ENCODE measurements around the gene TTC32. TPM values are rescaled to one million over a fixed set of nuclear protein-coding genes. Genes with fewer than 3 reads are reported as not detected.

Gene TTC32
- total and polyA plus RNA-seq, 2 experiments from 2014 or later: 4.6 to 17.0 TPM

DNA sequence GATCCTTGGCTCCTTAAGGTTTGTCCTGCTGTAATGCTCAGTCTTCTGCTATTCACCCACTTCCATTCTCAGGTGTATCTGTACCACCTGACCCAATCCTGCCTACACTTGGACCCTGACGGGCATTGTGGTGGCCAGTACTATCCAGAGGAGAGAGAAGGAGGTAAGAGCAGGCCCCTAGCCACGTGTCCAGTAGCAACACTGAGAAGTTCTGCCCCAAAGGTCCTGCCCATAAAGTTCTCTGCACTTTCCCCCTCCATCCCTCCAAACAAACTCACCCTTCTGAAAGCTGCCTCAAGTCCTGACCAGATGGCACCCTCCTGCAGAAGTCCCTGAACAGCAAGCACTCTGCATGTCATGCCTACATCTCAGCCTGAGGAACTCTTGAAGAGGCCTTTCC, 18.3 kb downstream of the TTC32 start:
- no peak for TF ChIP-seq NANOG (IDR thresholded peaks at IDR 0.05; ENCODE audit: borderline replicate concordance)
- TF ChIP-seq CREB1 (CRISPR knock-in tag; IDR thresholded peaks at IDR 0.05; ENCODE audit: low read depth): no peak
- no peak for TF ChIP-seq EZH2phosphoT487 (IDR thresholded peaks at IDR 0.05; ENCODE audit: unreplicated experiment)
- no peak for TF ChIP-seq ZNF114 (CRISPR knock-in tag; IDR thresholded peaks at IDR 0.05)
- no peak for TF ChIP-seq JUNB (IDR thresholded peaks at IDR 0.05; ENCODE audit: unreplicated experiment)
- TF ChIP-seq, protein P1, sequence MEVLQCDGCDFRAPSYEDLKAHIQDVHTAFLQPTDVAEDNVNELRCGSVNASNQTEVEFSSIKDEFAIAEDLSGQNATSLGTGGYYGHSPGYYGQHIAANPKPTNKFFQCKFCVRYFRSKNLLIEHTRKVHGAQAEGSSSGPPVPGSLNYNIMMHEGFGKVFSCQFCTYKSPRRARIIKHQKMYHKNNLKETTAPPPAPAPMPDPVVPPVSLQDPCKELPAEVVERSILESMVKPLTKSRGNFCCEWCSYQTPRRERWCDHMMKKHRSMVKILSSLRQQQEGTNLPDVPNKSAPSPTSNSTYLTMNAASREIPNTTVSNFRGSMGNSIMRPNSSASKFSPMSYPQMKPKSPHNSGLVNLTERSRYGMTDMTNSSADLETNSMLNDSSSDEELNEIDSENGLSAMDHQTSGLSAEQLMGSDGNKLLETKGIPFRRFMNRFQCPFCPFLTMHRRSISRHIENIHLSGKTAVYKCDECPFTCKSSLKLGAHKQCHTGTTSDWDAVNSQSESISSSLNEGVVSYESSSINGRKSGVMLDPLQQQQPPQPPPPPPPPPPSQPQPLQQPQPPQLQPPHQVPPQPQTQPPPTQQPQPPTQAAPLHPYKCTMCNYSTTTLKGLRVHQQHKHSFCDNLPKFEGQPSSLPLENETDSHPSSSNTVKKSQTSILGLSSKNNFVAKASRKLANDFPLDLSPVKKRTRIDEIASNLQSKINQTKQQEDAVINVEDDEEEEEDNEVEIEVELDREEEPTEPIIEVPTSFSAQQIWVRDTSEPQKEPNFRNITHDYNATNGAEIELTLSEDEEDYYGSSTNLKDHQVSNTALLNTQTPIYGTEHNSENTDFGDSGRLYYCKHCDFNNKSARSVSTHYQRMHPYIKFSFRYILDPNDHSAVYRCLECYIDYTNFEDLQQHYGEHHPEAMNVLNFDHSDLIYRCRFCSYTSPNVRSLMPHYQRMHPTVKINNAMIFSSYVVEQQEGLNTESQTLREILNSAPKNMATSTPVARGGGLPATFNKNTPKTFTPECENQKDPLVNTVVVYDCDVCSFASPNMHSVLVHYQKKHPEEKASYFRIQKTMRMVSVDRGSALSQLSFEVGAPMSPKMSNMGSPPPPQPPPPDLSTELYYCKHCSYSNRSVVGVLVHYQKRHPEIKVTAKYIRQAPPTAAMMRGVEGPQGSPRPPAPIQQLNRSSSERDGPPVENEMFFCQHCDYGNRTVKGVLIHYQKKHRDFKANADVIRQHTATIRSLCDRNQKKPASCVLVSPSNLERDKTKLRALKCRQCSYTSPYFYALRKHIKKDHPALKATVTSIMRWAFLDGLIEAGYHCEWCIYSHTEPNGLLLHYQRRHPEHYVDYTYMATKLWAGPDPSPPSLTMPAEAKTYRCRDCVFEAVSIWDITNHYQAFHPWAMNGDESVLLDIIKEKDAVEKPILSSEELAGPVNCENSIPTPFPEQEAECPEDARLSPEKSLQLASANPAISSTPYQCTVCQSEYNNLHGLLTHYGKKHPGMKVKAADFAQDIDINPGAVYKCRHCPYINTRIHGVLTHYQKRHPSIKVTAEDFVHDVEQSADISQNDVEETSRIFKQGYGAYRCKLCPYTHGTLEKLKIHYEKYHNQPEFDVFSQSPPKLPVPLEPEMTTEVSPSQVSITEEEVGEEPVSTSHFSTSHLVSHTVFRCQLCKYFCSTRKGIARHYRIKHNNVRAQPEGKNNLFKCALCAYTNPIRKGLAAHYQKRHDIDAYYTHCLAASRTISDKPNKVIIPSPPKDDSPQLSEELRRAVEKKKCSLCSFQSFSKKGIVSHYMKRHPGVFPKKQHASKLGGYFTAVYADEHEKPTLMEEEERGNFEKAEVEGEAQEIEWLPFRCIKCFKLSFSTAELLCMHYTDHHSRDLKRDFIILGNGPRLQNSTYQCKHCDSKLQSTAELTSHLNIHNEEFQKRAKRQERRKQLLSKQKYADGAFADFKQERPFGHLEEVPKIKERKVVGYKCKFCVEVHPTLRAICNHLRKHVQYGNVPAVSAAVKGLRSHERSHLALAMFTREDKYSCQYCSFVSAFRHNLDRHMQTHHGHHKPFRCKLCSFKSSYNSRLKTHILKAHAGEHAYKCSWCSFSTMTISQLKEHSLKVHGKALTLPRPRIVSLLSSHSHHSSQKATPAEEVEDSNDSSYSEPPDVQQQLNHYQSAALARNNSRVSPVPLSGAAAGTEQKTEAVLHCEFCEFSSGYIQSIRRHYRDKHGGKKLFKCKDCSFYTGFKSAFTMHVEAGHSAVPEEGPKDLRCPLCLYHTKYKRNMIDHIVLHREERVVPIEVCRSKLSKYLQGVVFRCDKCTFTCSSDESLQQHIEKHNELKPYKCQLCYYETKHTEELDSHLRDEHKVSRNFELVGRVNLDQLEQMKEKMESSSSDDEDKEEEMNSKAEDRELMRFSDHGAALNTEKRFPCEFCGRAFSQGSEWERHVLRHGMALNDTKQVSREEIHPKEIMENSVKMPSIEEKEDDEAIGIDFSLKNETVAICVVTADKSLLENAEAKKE (CRISPR knock-in tag; IDR thresholded peaks at IDR 0.05): no peak
- no peak for TF ChIP-seq STAT1 (IDR thresholded peaks at IDR 0.05; ENCODE audit: unreplicated experiment)
- TF ChIP-seq, protein P2, sequence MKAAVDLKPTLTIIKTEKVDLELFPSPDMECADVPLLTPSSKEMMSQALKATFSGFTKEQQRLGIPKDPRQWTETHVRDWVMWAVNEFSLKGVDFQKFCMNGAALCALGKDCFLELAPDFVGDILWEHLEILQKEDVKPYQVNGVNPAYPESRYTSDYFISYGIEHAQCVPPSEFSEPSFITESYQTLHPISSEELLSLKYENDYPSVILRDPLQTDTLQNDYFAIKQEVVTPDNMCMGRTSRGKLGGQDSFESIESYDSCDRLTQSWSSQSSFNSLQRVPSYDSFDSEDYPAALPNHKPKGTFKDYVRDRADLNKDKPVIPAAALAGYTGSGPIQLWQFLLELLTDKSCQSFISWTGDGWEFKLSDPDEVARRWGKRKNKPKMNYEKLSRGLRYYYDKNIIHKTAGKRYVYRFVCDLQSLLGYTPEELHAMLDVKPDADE (IDR thresholded peaks at IDR 0.05): no peak
- TF ChIP-seq REST (IDR thresholded peaks at IDR 0.05; ENCODE audit: unreplicated experiment): no peak
- no peak for TF ChIP-seq EZH2 (IDR thresholded peaks at IDR 0.05; ENCODE audit: low read depth, unreplicated experiment)
- TF ChIP-seq POLR2AphosphoS5 (IDR thresholded peaks at IDR 0.05; ENCODE audit: low read depth): no peak
- TF ChIP-seq, protein P3, sequence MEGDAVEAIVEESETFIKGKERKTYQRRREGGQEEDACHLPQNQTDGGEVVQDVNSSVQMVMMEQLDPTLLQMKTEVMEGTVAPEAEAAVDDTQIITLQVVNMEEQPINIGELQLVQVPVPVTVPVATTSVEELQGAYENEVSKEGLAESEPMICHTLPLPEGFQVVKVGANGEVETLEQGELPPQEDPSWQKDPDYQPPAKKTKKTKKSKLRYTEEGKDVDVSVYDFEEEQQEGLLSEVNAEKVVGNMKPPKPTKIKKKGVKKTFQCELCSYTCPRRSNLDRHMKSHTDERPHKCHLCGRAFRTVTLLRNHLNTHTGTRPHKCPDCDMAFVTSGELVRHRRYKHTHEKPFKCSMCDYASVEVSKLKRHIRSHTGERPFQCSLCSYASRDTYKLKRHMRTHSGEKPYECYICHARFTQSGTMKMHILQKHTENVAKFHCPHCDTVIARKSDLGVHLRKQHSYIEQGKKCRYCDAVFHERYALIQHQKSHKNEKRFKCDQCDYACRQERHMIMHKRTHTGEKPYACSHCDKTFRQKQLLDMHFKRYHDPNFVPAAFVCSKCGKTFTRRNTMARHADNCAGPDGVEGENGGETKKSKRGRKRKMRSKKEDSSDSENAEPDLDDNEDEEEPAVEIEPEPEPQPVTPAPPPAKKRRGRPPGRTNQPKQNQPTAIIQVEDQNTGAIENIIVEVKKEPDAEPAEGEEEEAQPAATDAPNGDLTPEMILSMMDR (conservative IDR thresholded peaks at IDR 0.05; ENCODE audit: low read depth in 2 of 2): no peak
- no peak for TF ChIP-seq ZNF331 (CRISPR knock-in tag; IDR thresholded peaks at IDR 0.05; ENCODE audit: low read depth)
- no peaks in the 10 kb centered on the region for H3K36me3 Mint-ChIP-seq (ENCODE audit: low read depth)
- peaks cover 2% of the 10 kb centered on the region for H3K27me3 Mint-ChIP-seq (ENCODE audit: insufficient read depth, low read depth, poor library complexity)
- Histone ChIP-seq H4K20me1 (replicated peaks; ENCODE audit: insufficient read depth) (no peaks in the 10 kb centered on the region), H3K79me2 (replicated peaks; ENCODE audit: insufficient read depth) (no peaks in the 10 kb centered on the region), H3K4me2 (no peak overlapping the region), H3F3A (replicated peaks; ENCODE audit: low read depth) (no peaks in the 10 kb centered on the region), H3K4me3 (no peak overlapping the region), H3K9me2 (ENCODE audit: insufficient read depth) (peaks cover 23% of the 10 kb centered on the region), H2AFZ (no peak overlapping the region), H3K27me3 (ENCODE audit: insufficient read depth) (no peaks in the 10 kb centered on the region), H3K4me1 (ENCODE audit: insufficient read depth) (no peaks in the 10 kb centered on the region), H3K36me3 (ENCODE audit: insufficient read depth) (no peaks in the 10 kb centered on the region), H3K27ac (ENCODE audit: low read depth) (no peak overlapping the region)
- H3K4me1 Mint-ChIP-seq: peaks cover 2% of the 10 kb centered on the region; the same call in 2 of the 3 replicates
- no peak for ATAC-seq
- DNase-seq (ENCODE audit: low spot score): no peak
- H3K9me3 Mint-ChIP-seq: no peaks in the 10 kb centered on the region; the same call in 2 of the 3 replicates
- H3K27ac Mint-ChIP-seq: no peak overlapping the region
- no peak overlapping the region for H3K4me3 Mint-ChIP-seq
